SK-N-SH (cell line): Measurements from ENCODE around the gene AADACL4. TPM values are rescaled to one million over a fixed set of nuclear protein-coding genes. Genes with fewer than 3 reads are reported as not detected.
"Not testable (repeated sequence)": the region's sequence is repeated elsewhere in the genome, so short reads cannot be mapped to it uniquely, and the experiment has no call there.

Source experiments
- CTCF ChIA-PET: fragments of 300-600, 350-600 bp; formaldehyde crosslinking; extraction: SDS; loops from one replicate; lab custom pipeline; 2021; lab: Yijun Ruan, JAX
- POLR2A ChIA-PET: fragments of 350-600 bp; sonication (Branson Sonifier 250); formaldehyde crosslinking; extraction: SDS; loops from one replicate; lab custom pipeline; 2020; ENCODE audit warnings: antibody characterized with exemption, inconsistent platforms; lab: Yijun Ruan, JAX
- DNase-seq: peaks from one replicate; pipeline ENCODE4 v3.0.0; 2012
- H2AFZ ChIP-seq: fragments of 200-600 bp; sonication (generic); 2 replicates; pipeline ENCODE4 v1.8.1; 2016; ENCODE audit warnings: antibody characterized with exemption, mild to moderate bottlenecking, low read depth
- H3F3A ChIP-seq: fragments of 200-600 bp; sonication (generic); replicated peaks from 2 replicates; pipeline ENCODE3; 2016; ENCODE audit warnings: antibody characterized with exemption, mild to moderate bottlenecking; ENCODE audit not compliant: insufficient read depth
- H3K27ac ChIP-seq, 2 experiments: fragments of 200-500 bp in 1 of 2; fragments of 200-600 bp in 1 of 2; sonication (Bioruptor generic) in 1 of 2; sonication (generic), shearing (Covaris generic) in 1 of 2; 2 replicates each; pipeline versions ENCODE4 v1.5.1 to v1.6.1; 2014 to 2016; ENCODE audit warnings: low read depth in 2 of 2, inconsistent platforms in 1 of 2, low read length in 1 of 2, mild to moderate bottlenecking in 1 of 2, mixed read lengths in 1 of 2
- H3K27me3 ChIP-seq: fragments of 200-600 bp; sonication (generic), shearing (Covaris generic); 2 replicates; pipeline ENCODE4 v1.6.1; 2016; ENCODE audit warnings: mixed run types; ENCODE audit not compliant: insufficient read depth
- H3K36me3 ChIP-seq, 2 experiments: fragments of 200-500 bp in 1 of 2; fragments of 200-600 bp in 1 of 2; sonication (Bioruptor generic) in 1 of 2; sonication (generic) in 1 of 2; replicated peaks in 1 of 2; 2 replicates each; pipeline versions ENCODE3 to v1.5.1; 2014 to 2016; ENCODE audit warnings: low read length in 1 of 2, mild to moderate bottlenecking in 1 of 2; ENCODE audit not compliant: insufficient read depth in 2 of 2, control insufficient read depth in 1 of 2
- H3K4me1 ChIP-seq, 2 experiments: fragments of 200-500 bp in 1 of 2; fragments of 200-600 bp in 1 of 2; sonication (Bioruptor generic) in 1 of 2; sonication (generic), shearing (Covaris generic) in 1 of 2; 2 replicates each; pipeline versions ENCODE4 v1.5.1 to v1.6.1; 2014 to 2016; ENCODE audit warnings: low read depth in 1 of 2, low read length in 1 of 2, mixed run types in 1 of 2; ENCODE audit not compliant: insufficient read depth in 2 of 2, control insufficient read depth in 1 of 2
- H3K4me2 ChIP-seq: fragments of 200-600 bp; sonication (generic), shearing (Covaris generic); 2 replicates; pipeline ENCODE4 v1.6.1; 2017; ENCODE audit warnings: mixed run types
- H3K4me3 ChIP-seq, 2 experiments: fragments of 200-500 bp in 1 of 2; fragments of 200-600 bp in 1 of 2; sonication (Bioruptor generic) in 1 of 2; sonication (generic), shearing (Covaris generic) in 1 of 2; 2 replicates each; pipeline versions ENCODE4 v1.5.1 to v1.8.1; 2014 to 2016; ENCODE audit warnings: low read depth in 2 of 2, inconsistent platforms in 1 of 2, low read length in 1 of 2, mild to moderate bottlenecking in 1 of 2, mixed read lengths in 1 of 2, moderate library complexity in 1 of 2
- H3K79me2 ChIP-seq: fragments of 200-600 bp; sonication (generic); 2 replicates; pipeline ENCODE4 v1.8.1; 2017; ENCODE audit warnings: mild to moderate bottlenecking; ENCODE audit not compliant: insufficient read depth
- H3K9ac ChIP-seq: fragments of 200-600 bp; sonication (generic); 2 replicates; pipeline ENCODE4 v1.6.1; 2017; ENCODE audit warnings: mixed run types
- H3K9me2 ChIP-seq: fragments of 200-600 bp; sonication (generic); 2 replicates; pipeline ENCODE4 v1.6.1; 2017; ENCODE audit warnings: mixed run types
- H3K9me3 ChIP-seq: fragments of 200-600 bp; sonication (generic); 2 replicates; pipeline ENCODE4 v1.6.1; 2017; ENCODE audit warnings: mixed run types, mild to moderate bottlenecking, moderate library complexity
- H4K20me1 ChIP-seq: fragments of 200-600 bp; sonication (generic); 2 replicates; pipeline ENCODE4 v1.6.1; 2017; ENCODE audit warnings: mild to moderate bottlenecking, mixed run types; ENCODE audit not compliant: insufficient read depth
- CHD2 ChIP-seq: fragments of 150-350 bp; IDR thresholded peaks from 2 replicates; pipeline ENCODE4 v1.6.1; 2018; ENCODE audit warnings: low read length; ENCODE audit not compliant: partially characterized antibody
- ELF1 ChIP-seq: IDR thresholded peaks from 2 replicates; pipeline ENCODE4 v1.4.0; 2012
- FOSL2 ChIP-seq: IDR thresholded peaks from 2 replicates; pipeline ENCODE4 v1.4.0; 2012; ENCODE audit warnings: low read depth, mild to moderate bottlenecking, moderate library complexity, borderline replicate concordance
- FOXM1 ChIP-seq: IDR thresholded peaks from 2 replicates; pipeline ENCODE4 v1.4.0; 2012; ENCODE audit warnings: low read depth, mild to moderate bottlenecking
- NFIC ChIP-seq: IDR thresholded peaks from 2 replicates; pipeline ENCODE4 v1.4.0; 2012; ENCODE audit warnings: borderline replicate concordance
- RAD21 ChIP-seq: IDR thresholded peaks from 2 replicates; pipeline ENCODE4 v1.6.1; 2012; ENCODE audit warnings: mild to moderate bottlenecking, low read length
- RCOR1 ChIP-seq: fragments of 150-350 bp; IDR thresholded peaks from 2 replicates; pipeline ENCODE4 v1.6.1; 2017; ENCODE audit warnings: antibody characterized with exemption, low read length
- SIN3A ChIP-seq: IDR thresholded peaks from 2 replicates; pipeline ENCODE4 v1.6.1; 2012; ENCODE audit warnings: low read depth, mild to moderate bottlenecking, low read length, moderate library complexity, borderline replicate concordance
- SMC3 ChIP-seq: IDR thresholded peaks from 2 replicates; pipeline ENCODE4 v1.6.1; 2012; ENCODE audit warnings: low read depth, low read length, improper control_type of control experiment
- TAF1 ChIP-seq: IDR thresholded peaks from 2 replicates; pipeline ENCODE4 v1.6.1; 2012; ENCODE audit warnings: low read depth, mild to moderate bottlenecking, low read length, moderate library complexity, borderline replicate concordance
- YY1 ChIP-seq: IDR thresholded peaks from 2 replicates; pipeline ENCODE4 v1.4.0; 2012; ENCODE audit warnings: low read depth, mild to moderate bottlenecking
- WGBS: methylation state at CpG from one replicate; pipeline ENCODE4 v1.1.6; 2017; ENCODE audit warnings: low lambda C conversion rate; 5-methylcytosine and 5-hydroxymethylcytosine counted together
- polyA plus RNA-seq, 3 experiments: library from polyadenylated mRNA; depleted of rRNA; stranded (reverse); fragments of >200 nt; gene quantifications; 2 replicates each; pipeline ENCODE4 v1.2.3, GENCODE V29; 2012
- TF ChIP-seq, protein P1 (sequence below): IDR thresholded peaks from 2 replicates; pipeline ENCODE4 v1.4.0; 2012; ENCODE audit warnings: low read depth, borderline replicate concordance
- TF ChIP-seq, protein P2 (sequence below): fragments of 200-600 bp; sonication (generic); IDR thresholded peaks from 2 replicates; pipeline ENCODE4 v1.6.1; 2017; ENCODE audit warnings: antibody characterized with exemption, mild to moderate bottlenecking, moderate library complexity
- TF ChIP-seq, protein P3 (sequence below): fragments of 150-350 bp; IDR thresholded peaks from 2 replicates; pipeline ENCODE4 v1.6.1; 2017; ENCODE audit warnings: antibody characterized with exemption, low read length, low read depth, borderline replicate concordance
- TF ChIP-seq, protein P4 (sequence below): fragments of 150-350 bp; IDR thresholded peaks from 2 replicates; pipeline ENCODE4 v1.6.1; 2016; ENCODE audit warnings: mild to moderate bottlenecking, low read depth, low read length

AADACL4 gene
- polyA plus RNA-seq, 1 of the 3 experiments (the other 2 are of a cell fraction) = 0.59 TPM

DNA sequence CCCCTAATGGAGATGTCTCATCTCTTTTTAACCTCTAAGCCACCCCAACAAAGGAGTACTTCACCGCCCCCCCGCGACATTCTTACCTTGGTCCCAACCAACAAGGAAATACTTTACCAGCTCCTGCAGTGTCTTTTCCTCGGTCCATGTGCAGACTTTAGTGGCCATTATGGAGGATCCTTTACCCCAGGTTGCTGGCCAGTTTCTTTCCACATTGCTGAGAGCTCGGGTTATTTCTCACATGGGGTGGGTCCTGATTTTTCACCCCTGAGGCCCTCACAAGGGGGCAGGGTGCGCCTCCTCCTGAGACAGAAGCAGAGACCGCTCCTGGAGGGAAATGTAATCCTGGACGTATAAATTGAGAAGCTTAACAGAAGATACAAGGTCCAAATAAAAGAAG, 69.0 kb downstream of the AADACL4 start:
- Histone ChIP-seq H3K79me2 (no peaks in the 10 kb centered on the region), H3K36me3 (no peaks in the 10 kb centered on the region), H3K4me1 (no peaks in the 10 kb centered on the region), H2AFZ (no peak overlapping the region), H4K20me1 (no peaks in the 10 kb centered on the region), H3K9ac (no peak overlapping the region), H3F3A (no peaks in the 10 kb centered on the region)
- CTCF ChIA-PET = no interaction called here
- no peak for TF ChIP-seq FOSL2
- TF ChIP-seq FOXM1 = no peak
- TF ChIP-seq TAF1 = no peak
- TF ChIP-seq ELF1 = no peak
- TF ChIP-seq, protein P1, sequence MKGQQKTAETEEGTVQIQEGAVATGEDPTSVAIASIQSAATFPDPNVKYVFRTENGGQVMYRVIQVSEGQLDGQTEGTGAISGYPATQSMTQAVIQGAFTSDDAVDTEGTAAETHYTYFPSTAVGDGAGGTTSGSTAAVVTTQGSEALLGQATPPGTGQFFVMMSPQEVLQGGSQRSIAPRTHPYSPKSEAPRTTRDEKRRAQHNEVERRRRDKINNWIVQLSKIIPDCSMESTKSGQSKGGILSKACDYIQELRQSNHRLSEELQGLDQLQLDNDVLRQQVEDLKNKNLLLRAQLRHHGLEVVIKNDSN = no peak
- TF ChIP-seq YY1 = no peak
- no peak for TF ChIP-seq CHD2
- TF ChIP-seq, all 33 proteins: peak for 0
- H3K4me3 ChIP-seq = no peak overlapping the region
- no peaks in the 10 kb centered on the region for H3K9me3 ChIP-seq
- no peaks in the 10 kb centered on the region; the same call in 1 of the 2 replicates for H3K27me3 ChIP-seq
- no peaks in the 10 kb centered on the region for H3K9me2 ChIP-seq
- no peak overlapping the region for H3K4me2 ChIP-seq
- 24% methylated on average over 8 of the region's 8 CpGs for WGBS
- no peak for DNase-seq
- POLR2A ChIA-PET = no interaction called here
- no peak overlapping the region for H3K27ac ChIP-seq

DNA sequence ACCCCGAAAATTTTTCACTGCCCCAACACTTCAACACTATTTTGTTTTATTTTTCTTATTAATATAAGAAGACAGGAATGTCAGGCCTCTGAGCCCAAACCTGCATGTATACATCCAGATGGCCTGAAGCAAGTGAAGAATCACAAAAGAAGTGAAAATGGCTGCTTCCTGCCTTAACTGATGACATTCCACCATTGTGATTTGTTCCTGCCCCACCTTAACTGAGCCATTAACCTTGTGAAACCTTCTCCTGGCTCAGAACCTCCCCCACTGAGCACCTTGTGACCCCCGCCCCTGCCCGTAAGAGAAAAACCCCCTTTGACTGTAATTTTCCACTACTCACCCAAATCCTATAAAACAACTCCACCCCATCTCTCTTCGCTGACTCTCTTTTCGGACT, 69.8 kb downstream of the AADACL4 start:
- H3K9me3 ChIP-seq, H3K36me3 ChIP-seq, POLR2A ChIA-PET, H4K20me1 ChIP-seq, H3K27me3 ChIP-seq, H3K9me2 ChIP-seq, H3K27ac ChIP-seq, H3K79me2 ChIP-seq, H2AFZ ChIP-seq, H3F3A ChIP-seq, H3K9ac ChIP-seq, CTCF ChIA-PET, H3K4me2 ChIP-seq, DNase-seq, H3K4me3 ChIP-seq, H3K4me1 ChIP-seq: not testable (repeated sequence)
- WGBS = 38% methylated on average over 5 of the region's 5 CpGs

DNA sequence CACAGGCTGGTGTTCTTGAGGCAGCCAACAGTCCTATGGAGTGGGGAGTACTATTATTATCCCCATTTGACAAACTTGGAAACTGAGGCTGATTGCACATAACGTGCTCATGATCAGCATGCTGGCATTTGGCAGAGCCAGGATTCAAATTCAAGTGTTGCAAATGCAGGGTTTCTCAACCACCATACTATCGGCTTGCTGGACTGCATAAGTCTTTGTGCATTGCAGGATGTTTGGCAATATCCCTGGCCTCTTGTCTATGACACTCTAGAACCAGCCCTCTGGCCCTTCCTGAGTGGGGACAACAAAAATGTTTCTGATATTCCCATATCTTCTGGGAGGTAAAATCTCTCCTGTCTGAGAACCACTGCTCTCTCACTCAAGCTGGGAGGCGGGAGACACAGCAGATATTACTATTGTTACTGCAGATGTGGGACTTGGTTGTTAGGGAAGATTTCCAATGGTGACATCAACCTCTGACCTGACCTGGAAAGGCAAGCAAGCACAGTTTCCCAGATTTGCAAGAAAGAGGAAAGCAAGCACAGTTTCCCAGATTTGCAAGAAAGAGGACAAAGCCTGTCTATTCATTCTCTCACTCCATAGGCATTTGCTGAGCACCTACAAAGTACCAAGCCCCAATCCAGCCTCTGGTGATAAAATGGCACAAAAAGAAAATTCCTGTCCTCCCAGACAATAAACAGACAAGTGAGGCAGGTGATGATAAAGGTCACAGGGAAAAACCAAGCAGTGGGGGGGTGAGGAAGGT, 71.0 kb downstream of the AADACL4 start:
- Histone ChIP-seq H3K4me2 (no peak overlapping the region), H4K20me1 (no peaks in the 10 kb centered on the region), H3K9ac (no peak overlapping the region), H3K79me2 (no peaks in the 10 kb centered on the region), H2AFZ (no peak overlapping the region), H3K27ac (no peak overlapping the region), H3K36me3 (no peaks in the 10 kb centered on the region), H3K4me3 (no peak overlapping the region), H3K9me3 (no peaks in the 10 kb centered on the region), H3F3A (no peaks in the 10 kb centered on the region), H3K27me3 (no peaks in the 10 kb centered on the region; the same call in 1 of the 2 replicates), H3K9me2 (no peaks in the 10 kb centered on the region), H3K4me1 (no peaks in the 10 kb centered on the region)
- no peak for DNase-seq
- ChIA-PET CTCF (no interaction called here), POLR2A (no interaction called here)
- WGBS = 43% methylated on average over 3 of the region's 3 CpGs
- TF ChIP-seq, protein P2, sequence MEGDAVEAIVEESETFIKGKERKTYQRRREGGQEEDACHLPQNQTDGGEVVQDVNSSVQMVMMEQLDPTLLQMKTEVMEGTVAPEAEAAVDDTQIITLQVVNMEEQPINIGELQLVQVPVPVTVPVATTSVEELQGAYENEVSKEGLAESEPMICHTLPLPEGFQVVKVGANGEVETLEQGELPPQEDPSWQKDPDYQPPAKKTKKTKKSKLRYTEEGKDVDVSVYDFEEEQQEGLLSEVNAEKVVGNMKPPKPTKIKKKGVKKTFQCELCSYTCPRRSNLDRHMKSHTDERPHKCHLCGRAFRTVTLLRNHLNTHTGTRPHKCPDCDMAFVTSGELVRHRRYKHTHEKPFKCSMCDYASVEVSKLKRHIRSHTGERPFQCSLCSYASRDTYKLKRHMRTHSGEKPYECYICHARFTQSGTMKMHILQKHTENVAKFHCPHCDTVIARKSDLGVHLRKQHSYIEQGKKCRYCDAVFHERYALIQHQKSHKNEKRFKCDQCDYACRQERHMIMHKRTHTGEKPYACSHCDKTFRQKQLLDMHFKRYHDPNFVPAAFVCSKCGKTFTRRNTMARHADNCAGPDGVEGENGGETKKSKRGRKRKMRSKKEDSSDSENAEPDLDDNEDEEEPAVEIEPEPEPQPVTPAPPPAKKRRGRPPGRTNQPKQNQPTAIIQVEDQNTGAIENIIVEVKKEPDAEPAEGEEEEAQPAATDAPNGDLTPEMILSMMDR = no peak
- TF ChIP-seq NFIC (no peak), SMC3 (no peak), RCOR1 (no peak), TAF1 (no peak), RAD21 (no peak), SIN3A (no peak)
- TF ChIP-seq, protein P3, sequence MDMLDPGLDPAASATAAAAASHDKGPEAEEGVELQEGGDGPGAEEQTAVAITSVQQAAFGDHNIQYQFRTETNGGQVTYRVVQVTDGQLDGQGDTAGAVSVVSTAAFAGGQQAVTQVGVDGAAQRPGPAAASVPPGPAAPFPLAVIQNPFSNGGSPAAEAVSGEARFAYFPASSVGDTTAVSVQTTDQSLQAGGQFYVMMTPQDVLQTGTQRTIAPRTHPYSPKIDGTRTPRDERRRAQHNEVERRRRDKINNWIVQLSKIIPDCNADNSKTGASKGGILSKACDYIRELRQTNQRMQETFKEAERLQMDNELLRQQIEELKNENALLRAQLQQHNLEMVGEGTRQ = no peak
- TF ChIP-seq, protein P4, sequence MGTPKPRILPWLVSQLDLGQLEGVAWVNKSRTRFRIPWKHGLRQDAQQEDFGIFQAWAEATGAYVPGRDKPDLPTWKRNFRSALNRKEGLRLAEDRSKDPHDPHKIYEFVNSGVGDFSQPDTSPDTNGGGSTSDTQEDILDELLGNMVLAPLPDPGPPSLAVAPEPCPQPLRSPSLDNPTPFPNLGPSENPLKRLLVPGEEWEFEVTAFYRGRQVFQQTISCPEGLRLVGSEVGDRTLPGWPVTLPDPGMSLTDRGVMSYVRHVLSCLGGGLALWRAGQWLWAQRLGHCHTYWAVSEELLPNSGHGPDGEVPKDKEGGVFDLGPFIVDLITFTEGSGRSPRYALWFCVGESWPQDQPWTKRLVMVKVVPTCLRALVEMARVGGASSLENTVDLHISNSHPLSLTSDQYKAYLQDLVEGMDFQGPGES = no peak
